Measurements from ENCODE around the gene RNF214. TPM values are rescaled to one million over a fixed set of nuclear protein-coding genes. Genes with fewer than 3 reads are reported as not detected.
A peak's percentile ranks its signal among the peaks of the same experiment; 100 is the strongest.

The RNF214 gene
- total and polyA plus RNA-seq, 2 of the 13 experiments (the other 11 are each of a cell fraction or from before 2014, with no cell fraction given): 10.7 to 12.6 TPM

GRCh38 chr11:117226388-117227385, 5.8 kb upstream of the RNF214 start (continued):
- TF ChIP-seq AHR (CRISPR knock-in tag; IDR thresholded peaks at IDR 0.05) (no peak), TEAD3 (CRISPR knock-in tag; optimal IDR thresholded peaks at IDR 0.05; ENCODE audit: borderline replicate concordance) (no peak), ZNF121 (CRISPR knock-in tag; IDR thresholded peaks at IDR 0.05) (peak; percentile 24; the same call in 1 of the 2 replicates), ZNF800 (CRISPR knock-in tag; IDR thresholded peaks at IDR 0.05) (no peak), RAD21 (CRISPR knock-in tag; IDR thresholded peaks at IDR 0.05) (peak; percentile 73; the same call in 1 of the 2 replicates), SP5 (CRISPR knock-in tag; IDR thresholded peaks at IDR 0.05; ENCODE audit: borderline replicate concordance, low read depth) (no peak), ZZZ3 (CRISPR knock-in tag; IDR thresholded peaks at IDR 0.05; ENCODE audit: borderline replicate concordance) (no peak), ZSCAN30 (CRISPR knock-in tag; IDR thresholded peaks at IDR 0.05) (no peak), E2F5 (CRISPR knock-in tag; conservative IDR thresholded peaks at IDR 0.05) (no peak), MAF1 (CRISPR knock-in tag; IDR thresholded peaks at IDR 0.05; ENCODE audit: borderline replicate concordance) (no peak), MXD4 (CRISPR knock-in tag; IDR thresholded peaks at IDR 0.05) (0 out of 2 replicates have a peak, but pooled peaks have one; percentile 50), ZNF10 (CRISPR knock-in tag; IDR thresholded peaks at IDR 0.05; ENCODE audit: borderline replicate concordance, low read depth) (no peak), AHDC1 (CRISPR knock-in tag; IDR thresholded peaks at IDR 0.05; ENCODE audit: borderline replicate concordance) (no peak), TGIF2 (CRISPR knock-in tag; IDR thresholded peaks at IDR 0.05) (no peak), ZBTB20 (CRISPR knock-in tag; IDR thresholded peaks at IDR 0.05; ENCODE audit: borderline replicate concordance, low read depth) (no peak), CTCF (CRISPR knock-in tag; IDR thresholded peaks at IDR 0.05) (peak; percentile 91), ADNP (CRISPR knock-in tag; IDR thresholded peaks at IDR 0.05) (no peak), MIXL1 (CRISPR knock-in tag; IDR thresholded peaks at IDR 0.05) (0 out of 2 replicates have a peak, but pooled peaks have one; percentile 19), JUN (CRISPR knock-in tag; IDR thresholded peaks at IDR 0.05) (no peak), STAG1 (CRISPR knock-in tag; IDR thresholded peaks at IDR 0.05) (peak; percentile 90)

Data from HepG2 (cell line).